Rectal smooth muscle tissue (tissue), 1 donor: Measurements from ENCODE around the gene GNG11.

Source experiments
- H3K27ac ChIP-seq: one replicate; pipeline ENCODE4 v1.7.0; 2013; ENCODE audit warnings: low read depth, low read length, inconsistent platforms
- H3K27me3 ChIP-seq: one replicate; pipeline ENCODE4 v1.7.0; 2013; ENCODE audit warnings: low read length; ENCODE audit not compliant: control insufficient read depth, insufficient read depth
- H3K36me3 ChIP-seq: one replicate; pipeline ENCODE4 v1.7.0; 2013; ENCODE audit warnings: low read length; ENCODE audit not compliant: control insufficient read depth, insufficient read depth
- H3K4me1 ChIP-seq: one replicate; pipeline ENCODE4 v1.7.0; 2013; ENCODE audit warnings: low read length; ENCODE audit not compliant: control insufficient read depth, insufficient read depth
- H3K4me3 ChIP-seq: one replicate; pipeline ENCODE4 v1.7.0; 2013; ENCODE audit warnings: low read length
- H3K9ac ChIP-seq: one replicate; pipeline ENCODE4 v1.7.0; 2013; ENCODE audit warnings: low read length

The GNG11 gene

DNA sequence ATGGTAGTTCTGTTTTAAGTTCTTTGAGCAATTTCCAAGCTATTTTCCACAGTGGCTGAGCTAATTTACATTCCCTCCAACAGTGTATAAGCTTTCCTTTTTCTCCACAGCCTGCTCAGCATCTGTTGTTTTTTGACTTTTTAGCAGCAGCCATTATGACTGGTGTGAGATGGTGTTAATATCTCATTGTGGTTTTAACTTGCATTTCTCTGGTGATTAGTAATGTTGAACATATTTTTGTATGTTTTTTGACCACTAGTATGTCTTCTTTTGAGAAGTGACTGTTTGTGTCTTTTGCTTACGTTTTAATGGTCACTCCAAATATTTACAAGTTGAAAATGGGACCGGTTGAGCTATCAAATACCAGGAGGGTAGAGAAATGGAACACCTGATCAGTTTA lies 20.4 kb downstream of the GNG11 start:
- Histone ChIP-seq H3K36me3 (no peaks in the 10 kb centered on the region), H3K27ac (no peak overlapping the region), H3K4me1 (no peaks in the 10 kb centered on the region), H3K4me3 (no peak overlapping the region), H3K27me3 (no peaks in the 10 kb centered on the region), H3K9ac (no peak overlapping the region)

DNA sequence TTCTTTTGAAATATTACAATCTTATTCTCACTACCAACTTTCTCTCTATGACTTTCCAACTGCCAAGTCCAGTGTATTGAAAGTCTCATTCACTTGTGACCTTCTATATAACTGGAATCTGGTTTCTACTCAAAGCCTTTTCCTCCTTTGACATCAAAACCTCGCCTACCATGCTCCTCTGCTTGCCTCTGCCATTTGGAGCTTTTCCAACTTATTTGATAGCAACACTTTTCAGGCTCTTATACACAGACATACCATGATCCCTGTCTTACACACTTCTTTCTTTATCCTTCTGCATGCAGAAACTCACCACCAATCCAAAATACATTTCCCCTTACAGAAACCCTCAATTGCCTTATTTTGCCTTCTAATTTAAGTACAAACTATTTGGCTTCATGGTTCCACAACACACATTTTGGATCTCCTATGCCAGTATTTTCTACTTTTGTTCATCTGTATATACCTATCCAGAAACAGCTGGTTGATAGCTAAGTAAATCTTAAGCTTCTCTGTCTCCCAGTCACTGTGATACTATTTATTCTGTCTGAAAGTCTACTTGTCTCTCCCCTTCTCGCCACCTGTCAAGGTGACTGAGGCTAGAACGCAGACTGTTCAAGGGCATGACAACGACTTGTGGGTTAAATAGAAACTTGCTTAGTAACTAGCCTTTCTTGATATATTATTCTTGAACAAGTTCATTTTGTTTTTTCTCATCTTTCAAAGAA lies 22.4 kb downstream of the GNG11 start:
- H3K9ac ChIP-seq: no peak overlapping the region
- no peak overlapping the region for H3K4me3 ChIP-seq
- H3K27ac ChIP-seq: no peak overlapping the region
- H3K27me3 ChIP-seq: no peaks in the 10 kb centered on the region
- no peaks in the 10 kb centered on the region for H3K36me3 ChIP-seq
- H3K4me1 ChIP-seq: no peaks in the 10 kb centered on the region

DNA sequence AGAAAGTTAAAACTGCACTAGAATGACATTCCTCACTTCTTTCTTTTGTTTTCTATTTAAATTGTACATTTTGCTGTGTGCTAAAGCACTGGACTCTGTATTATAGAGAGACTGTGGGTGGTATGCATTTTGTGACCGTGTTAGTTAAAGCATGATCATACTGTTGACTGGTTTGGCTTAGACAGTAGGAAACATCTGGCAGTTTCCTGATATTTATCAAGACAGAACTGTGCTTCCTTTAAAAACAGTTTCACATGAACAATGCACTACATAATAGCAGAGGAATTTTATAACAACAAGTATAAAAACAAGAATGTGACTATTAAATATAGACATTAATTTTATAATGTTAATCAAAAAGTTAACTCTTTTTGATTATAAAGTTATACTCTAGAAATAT lies 23.1 kb downstream of the GNG11 start:
- no peak overlapping the region for H3K9ac ChIP-seq
- no peaks in the 10 kb centered on the region for H3K36me3 ChIP-seq
- no peaks in the 10 kb centered on the region for H3K4me1 ChIP-seq
- H3K27me3 ChIP-seq: no peaks in the 10 kb centered on the region
- H3K4me3 ChIP-seq: no peak overlapping the region
- no peak overlapping the region for H3K27ac ChIP-seq

DNA sequence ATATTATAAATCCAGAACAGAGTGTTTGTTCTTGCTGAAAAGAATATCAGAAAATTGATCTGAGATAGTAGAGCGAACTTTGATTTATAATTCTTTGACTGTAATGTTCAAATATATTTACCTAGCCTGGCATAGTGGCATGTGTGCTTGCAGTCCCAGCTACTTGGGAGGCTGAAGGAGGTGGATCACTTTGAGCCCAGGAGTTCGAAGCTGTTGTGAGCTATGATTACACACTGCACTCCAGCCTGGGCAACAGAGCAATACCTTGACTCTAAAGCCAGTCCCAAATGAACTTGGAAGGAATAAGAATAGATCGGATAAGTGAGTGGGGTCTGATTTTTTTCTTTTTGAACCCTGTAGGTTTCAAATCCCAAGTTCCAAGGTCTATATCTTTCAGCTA lies 23.5 kb downstream of the GNG11 start:
- no peaks in the 10 kb centered on the region for H3K4me1 ChIP-seq
- H3K4me3 ChIP-seq: no peak overlapping the region
- H3K9ac ChIP-seq: no peak overlapping the region
- no peak overlapping the region for H3K27ac ChIP-seq
- no peaks in the 10 kb centered on the region for H3K27me3 ChIP-seq
- no peaks in the 10 kb centered on the region for H3K36me3 ChIP-seq

DNA sequence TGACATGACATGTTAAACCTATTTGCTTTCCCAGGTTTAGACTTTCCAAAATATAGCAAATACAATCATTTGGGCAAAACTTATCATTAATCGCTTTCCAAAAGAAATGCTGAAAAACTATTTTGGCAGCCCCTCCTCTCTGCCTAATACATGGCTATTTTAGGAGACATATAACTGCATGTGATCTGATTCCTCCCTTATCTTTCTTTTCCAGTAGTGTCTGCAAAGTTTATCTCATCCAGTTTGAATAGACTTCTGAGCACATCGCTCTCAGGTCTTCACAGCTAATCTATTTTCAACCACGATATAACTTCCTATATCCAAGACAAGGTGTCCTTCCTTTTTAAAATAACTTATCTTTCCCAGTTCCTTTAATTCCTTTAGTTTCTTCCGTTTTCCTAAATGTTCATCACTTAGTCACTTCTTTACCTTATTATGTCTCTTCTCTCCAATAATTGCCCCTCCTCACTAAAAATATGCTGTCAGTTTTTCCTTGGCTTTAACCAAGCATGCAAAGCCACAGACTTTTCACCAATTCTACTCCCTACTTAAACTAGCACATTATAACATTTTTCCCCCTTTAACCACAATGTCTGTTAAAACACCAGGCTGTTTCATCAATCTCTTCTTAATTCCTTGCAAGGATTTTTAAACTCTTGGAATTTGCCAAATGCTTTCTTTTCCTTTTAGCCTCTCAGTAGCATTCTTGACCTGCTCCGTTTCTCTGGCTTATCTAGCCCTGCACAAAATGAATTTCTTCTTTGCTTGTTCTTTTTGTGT lies 24.4 kb downstream of the GNG11 start:
- Histone ChIP-seq H3K27me3 (no peaks in the 10 kb centered on the region), H3K4me3 (no peak overlapping the region), H3K36me3 (no peaks in the 10 kb centered on the region), H3K27ac (no peak overlapping the region), H3K9ac (no peak overlapping the region), H3K4me1 (no peaks in the 10 kb centered on the region)

DNA sequence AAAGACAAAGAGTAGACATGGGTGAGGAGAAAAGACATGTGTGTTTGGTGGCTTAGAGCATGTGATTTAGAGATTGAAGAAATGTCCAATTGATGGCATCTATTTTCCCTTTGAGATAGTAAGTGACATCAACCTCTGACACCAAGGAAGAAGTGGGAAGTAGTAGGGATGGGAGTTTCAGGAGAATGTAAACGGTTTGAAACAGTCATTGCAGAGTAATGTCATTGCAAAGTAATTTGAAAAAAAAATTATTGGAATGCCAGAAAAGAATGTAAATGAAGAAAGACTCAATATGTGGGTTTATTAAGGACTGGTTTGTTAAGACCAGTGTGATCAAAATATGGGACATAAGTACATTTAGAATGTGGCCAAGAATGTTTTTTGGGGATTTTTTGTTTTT lies 26.6 kb downstream of the GNG11 start:
- Histone ChIP-seq H3K4me3 (no peak overlapping the region), H3K4me1 (no peaks in the 10 kb centered on the region), H3K36me3 (no peaks in the 10 kb centered on the region), H3K9ac (no peak overlapping the region), H3K27me3 (no peaks in the 10 kb centered on the region), H3K27ac (no peak overlapping the region)

DNA sequence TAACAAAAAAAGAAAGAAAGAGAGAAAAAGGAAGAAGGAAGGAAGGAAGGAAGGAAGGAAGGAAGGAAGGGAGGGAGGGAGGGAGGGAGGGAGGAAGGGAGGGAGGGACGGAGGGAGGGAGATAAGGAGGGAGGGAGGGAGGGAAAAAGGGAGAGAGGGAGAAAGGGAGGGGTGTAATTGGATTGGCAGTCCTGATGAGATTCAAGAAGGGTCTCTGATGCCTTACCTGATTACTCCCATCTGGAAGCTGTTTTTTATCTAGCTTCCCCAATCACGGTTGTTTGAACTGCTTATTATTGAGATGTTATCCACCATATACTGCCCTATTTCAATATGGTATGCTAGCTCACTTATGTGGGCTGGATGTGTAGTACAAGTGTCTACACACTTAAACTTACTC lies 27.3 kb downstream of the GNG11 start:
- Histone ChIP-seq H3K36me3 (no peaks in the 10 kb centered on the region), H3K27me3 (no peaks in the 10 kb centered on the region), H3K27ac (no peak overlapping the region), H3K4me3 (no peak overlapping the region), H3K4me1 (no peaks in the 10 kb centered on the region), H3K9ac (no peak overlapping the region)

DNA sequence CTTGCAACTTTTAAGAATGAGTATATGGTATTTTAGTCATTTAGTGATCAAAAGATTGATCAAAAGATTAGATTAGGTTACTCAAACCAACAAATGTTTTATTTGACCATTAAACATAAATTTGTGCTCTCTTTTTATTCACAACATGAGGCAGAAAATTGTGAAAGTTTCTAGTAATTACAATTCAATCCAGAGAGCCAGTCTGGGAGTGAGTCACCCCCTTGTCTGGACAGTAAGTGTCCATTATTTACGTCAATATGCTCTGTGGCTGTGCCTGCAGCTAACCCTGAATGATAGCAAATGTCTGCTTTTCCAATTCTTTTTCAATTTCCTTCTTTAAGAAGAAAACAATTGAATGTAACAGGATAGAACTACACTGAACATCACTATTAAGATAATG lies 27.9 kb downstream of the GNG11 start:
- H3K36me3 ChIP-seq: no peaks in the 10 kb centered on the region
- no peak overlapping the region for H3K27ac ChIP-seq
- no peak overlapping the region for H3K9ac ChIP-seq
- H3K4me3 ChIP-seq: no peak overlapping the region
- no peaks in the 10 kb centered on the region for H3K4me1 ChIP-seq
- no peaks in the 10 kb centered on the region for H3K27me3 ChIP-seq

DNA sequence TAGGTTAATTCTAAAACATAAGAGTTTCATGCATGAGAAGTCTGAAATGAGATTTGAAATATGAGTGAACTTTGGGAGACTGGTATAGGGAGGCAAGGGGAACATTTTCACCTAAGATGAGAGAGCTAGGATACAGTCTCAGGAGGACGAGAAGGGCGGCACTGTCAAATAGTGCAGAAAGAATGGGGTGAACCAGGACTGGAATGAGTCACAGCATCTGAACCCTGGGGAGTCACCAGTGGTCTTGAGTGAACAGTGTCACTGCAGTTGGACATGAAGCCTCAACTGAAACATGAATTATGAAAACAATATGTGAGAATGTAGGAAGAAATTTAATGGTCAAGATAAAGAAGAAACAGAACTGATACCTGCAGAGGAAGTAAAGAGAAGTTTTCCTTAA lies 33.8 kb downstream of the GNG11 start:
- H3K4me3 ChIP-seq: no peak overlapping the region
- no peak overlapping the region for H3K9ac ChIP-seq
- no peaks in the 10 kb centered on the region for H3K4me1 ChIP-seq
- no peaks in the 10 kb centered on the region for H3K36me3 ChIP-seq
- H3K27me3 ChIP-seq: no peaks in the 10 kb centered on the region
- H3K27ac ChIP-seq: no peak overlapping the region

DNA sequence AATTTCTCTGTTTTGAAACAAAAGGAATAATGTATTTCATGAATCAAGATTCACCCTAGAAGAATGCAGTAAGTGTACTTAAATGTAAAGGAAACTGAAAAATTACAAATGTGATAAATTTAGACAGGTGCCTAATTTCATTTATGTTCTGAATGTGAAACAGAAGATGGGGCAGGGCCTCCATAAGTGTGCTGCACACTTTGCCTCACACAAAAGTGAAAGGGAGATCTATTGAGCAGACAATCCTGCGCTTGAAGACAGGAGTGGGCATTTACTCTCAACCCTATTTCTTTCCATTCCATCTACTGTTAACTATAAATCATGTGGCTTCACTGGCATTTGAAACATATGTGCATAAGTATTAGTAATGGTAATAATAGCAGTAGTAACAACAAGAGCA lies 36.2 kb downstream of the GNG11 start:
- H3K27ac ChIP-seq: no peak overlapping the region
- no peak overlapping the region for H3K9ac ChIP-seq
- H3K4me3 ChIP-seq: no peak overlapping the region
- H3K4me1 ChIP-seq: no peaks in the 10 kb centered on the region
- H3K27me3 ChIP-seq: no peaks in the 10 kb centered on the region
- H3K36me3 ChIP-seq: no peaks in the 10 kb centered on the region

DNA sequence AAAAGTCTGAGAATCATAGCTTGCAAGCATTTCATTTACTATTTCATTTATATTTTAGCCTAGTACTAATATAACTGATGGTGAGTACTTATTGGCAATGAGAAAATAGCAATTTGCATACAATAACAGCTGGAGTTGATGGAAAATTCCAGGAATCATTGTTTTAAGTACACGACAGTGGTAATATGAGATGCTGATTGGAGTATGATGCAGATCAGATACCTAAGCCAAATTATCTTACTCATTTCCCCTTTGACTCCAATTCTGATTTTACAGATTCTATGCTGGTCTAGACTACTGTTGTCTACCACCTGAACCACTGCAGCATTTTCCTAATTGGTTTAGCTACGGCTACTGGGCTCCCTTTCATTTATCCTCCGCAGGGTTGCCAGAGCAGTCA lies 36.7 kb downstream of the GNG11 start:
- Histone ChIP-seq H3K27ac (no peak overlapping the region), H3K9ac (no peak overlapping the region), H3K27me3 (no peaks in the 10 kb centered on the region), H3K36me3 (no peaks in the 10 kb centered on the region), H3K4me1 (no peaks in the 10 kb centered on the region), H3K4me3 (no peak overlapping the region)

DNA sequence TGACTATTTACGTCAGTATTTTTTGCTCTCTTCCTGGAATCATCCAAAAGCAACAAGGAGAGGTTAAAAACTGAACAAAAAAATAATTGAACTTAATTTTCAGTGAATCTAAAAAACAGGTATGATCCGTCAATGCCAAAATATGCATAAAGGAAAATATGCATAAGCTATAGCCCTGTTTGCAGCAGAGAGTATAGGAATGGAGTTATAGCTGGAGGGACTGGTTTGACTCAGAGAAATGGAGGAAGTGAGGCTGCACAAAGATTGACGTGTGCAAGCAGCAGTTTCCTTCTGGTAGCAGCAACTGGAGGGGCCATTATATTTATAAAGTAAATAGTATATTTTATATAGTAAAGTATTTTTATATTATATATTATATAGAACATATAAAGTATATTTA lies 37.1 kb downstream of the GNG11 start:
- Histone ChIP-seq H3K36me3 (no peaks in the 10 kb centered on the region), H3K27ac (no peak overlapping the region), H3K9ac (no peak overlapping the region), H3K4me1 (no peaks in the 10 kb centered on the region), H3K27me3 (no peaks in the 10 kb centered on the region), H3K4me3 (no peak overlapping the region)

DNA sequence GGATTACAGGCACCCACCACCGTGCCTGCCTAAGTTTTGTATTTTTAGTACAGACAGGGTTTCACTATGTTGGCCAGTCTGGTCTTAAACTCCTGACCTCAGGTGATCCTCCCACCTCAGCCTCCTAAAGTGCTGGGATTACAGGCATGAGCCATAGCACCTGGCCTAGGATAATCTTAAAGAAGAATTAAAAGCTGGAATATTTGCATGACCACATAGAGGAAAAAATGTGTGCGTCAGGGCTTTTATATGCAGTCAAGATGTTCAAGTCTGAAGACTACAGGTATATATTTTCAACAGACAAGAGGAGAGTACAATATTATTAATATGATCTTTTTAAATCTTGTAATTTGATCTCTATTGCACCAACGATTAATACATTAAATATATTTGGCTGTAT lies 39.5 kb downstream of the GNG11 start:
- H3K4me3 ChIP-seq: no peak overlapping the region
- H3K9ac ChIP-seq: no peak overlapping the region
- no peaks in the 10 kb centered on the region for H3K36me3 ChIP-seq
- H3K27ac ChIP-seq: no peak overlapping the region
- no peaks in the 10 kb centered on the region for H3K4me1 ChIP-seq
- no peaks in the 10 kb centered on the region for H3K27me3 ChIP-seq
